Adrenal gland (tissue), 12 donors: ENCODE measurements around the gene TUBB2B. TPM values are rescaled to one million over a fixed set of nuclear protein-coding genes. Genes with fewer than 3 reads are reported as not detected.
A peak's percentile ranks its signal among the peaks of the same experiment; 100 is the strongest.

Experiments used
- DNase-seq, 7 donors: peaks; one replicate each; pipeline ENCODE4 v3.0.0-alpha.2; 2019 to 2020
- H3K27ac ChIP-seq, 5 donors: fragments of 200-600 bp; sonication (generic) in 4 of 5; 1 replicate in 3 of 5; 2 replicates in 2 of 5; pipeline versions ENCODE4 v1.5.1 to v1.8.0; 2016 to 2020; ENCODE audit warnings: mild to moderate bottlenecking in 1 of 5
- H3K27me3 ChIP-seq: fragments of 200-600 bp; 2 replicates; pipeline ENCODE4 v1.8.0; 2021
- H3K36me3 ChIP-seq, 2 donors: fragments of 200-600 bp; replicated peaks in 1 of 2; 1 replicate in 1 of 2; 2 replicates in 1 of 2; pipeline versions ENCODE4 v1.5.1 to v1.8.0; 2018 to 2022
- H3K4me1 ChIP-seq, 2 donors: fragments of 200-600 bp; replicated peaks in 1 of 2; 1 replicate in 1 of 2; 2 replicates in 1 of 2; pipeline versions ENCODE4 v1.5.1 to v1.8.0; 2018 to 2021
- H3K4me3 ChIP-seq, 4 donors: fragments of 200-600 bp; sonication (generic) in 3 of 4; one replicate each; pipeline ENCODE4 v1.5.1; 2016 to 2018
- H3K9me3 ChIP-seq, 3 donors: fragments of 200-600 bp; sonication (generic) in 1 of 3; replicated peaks in 1 of 3; 1 replicate in 2 of 3; 2 replicates in 1 of 3; pipeline versions ENCODE4 v1.5.1 to v1.8.0; 2016 to 2021
- CTCF ChIP-seq, 6 experiments: fragments of 450-650 bp in 4 of 6; fragments of 200-600 bp in 2 of 6; sonication (generic) in 1 of 6; IDR thresholded peaks; 1 replicate in 5 of 6; 2 replicates in 1 of 6; pipeline versions ENCODE4 v1.5.1 to v1.8.0; 2016 to 2021; ENCODE audit warnings: antibody characterized with exemption in 6 of 6, mild to moderate bottlenecking in 2 of 6, moderate library complexity in 1 of 6
- POLR2A ChIP-seq, 2 donors: fragments of 450-650 bp; IDR thresholded peaks; one replicate each; pipeline ENCODE4 v1.6.1; 2017; ENCODE audit warnings: antibody characterized with exemption in 2 of 2, mild to moderate bottlenecking in 2 of 2, moderate library complexity in 1 of 2
- WGBS, 4 donors: extraction: QIAGEN DNeasy Blood & Tissue Kit in 2 of 4; methylation state at CpG; one replicate each; pipeline versions ENCODE4 v1.1.5 to v1.1.7; 2013 to 2017; 5-methylcytosine and 5-hydroxymethylcytosine counted together
- intact Hi-C, 2 donors: fragments of 100-400 bp; cut with DNase I; formaldehyde crosslinking; loops; one replicate each; pipeline versions ENCODE4 v1.14.1 to v1.15.0; 2022 to 2023
- polyA plus RNA-seq, 3 donors: library from polyadenylated mRNA; stranded (reverse); fragments of 200-250 nt in 2 of 3; fragments of 350-450 nt in 1 of 3; fragmentation: Illumina TruSeq in 1 of 3; extraction: RNeasy Lipid Tissue Mini Kit (QIAGEN cat#74804) in 1 of 3; gene quantifications; one replicate each; pipeline ENCODE4 v1.2.3, GENCODE V29; 2013 to 2014
- total RNA-seq, 9 donors: library from RNA; depleted of rRNA in 4 of 9; stranded (reverse); fragments of >200 nt in 4 of 9; fragments of 120-200 nt in 1 of 9; fragmentation: NEBNext Ultra II Directional in 1 of 9; extraction: Animal tissue kit (Norgen Biotek cat#: 25700) in 1 of 9; gene quantifications; one replicate each; pipeline versions ENCODE4 v1.1.0 to v1.2.4, GENCODE V29; 2013 to 2023
- donor health status: healthy with polysubstance abuse.
- donor health status: Bipolar disorder and iron deficiency.
- donor health status: DM: yes; HTN: yes; CAD: no.
- donor health status: DM: no; HTN: no; CAD: no.
- donor health status: DM: no; HTN: no; CAD: no.
- donor health status: DM: yes; HTN: yes; CAD: no.

TUBB2B gene
- total and polyA plus RNA-seq, 12 donors: 0.98 to 37.3 (median 2.1) TPM; not detected in 1

- Histone ChIP-seq H3K4me3 (peak overlapping the region in 2 of 4 donors; percentile 43 to 87), H3K27ac (peak overlapping the region in 2 of 5 donors; percentile 66 to 82), H3K36me3 (no peaks in the 10 kb centered on the region), H3K4me1 (peaks cover 14 to 48% of the 10 kb centered on the region in 2 donors), H3K27me3 (peaks cover 48% of the 10 kb centered on the region), H3K9me3 (no peaks in the 10 kb centered on the region)
- WGBS, 4 donors: 5 to 8% (median 6%) methylated on average over 11 of the region's 11 CpGs
- DNase-seq: peak in 1 of 7 donors; percentile 10
- no peak for TF ChIP-seq CTCF (IDR thresholded peaks at IDR 0.05)
- TF ChIP-seq POLR2A (IDR thresholded peaks at IDR 0.05): no peak
- intact Hi-C loops: no loop called here
Measured at GRCh38 chr6:3230900-3231246, 3.4 kb upstream of the TUBB2B start.

- Histone ChIP-seq H3K27ac (no peak overlapping the region), H3K27me3 (peaks cover 46% of the 10 kb centered on the region), H3K9me3 (no peaks in the 10 kb centered on the region), H3K36me3 (no peaks in the 10 kb centered on the region), H3K4me3 (no peak overlapping the region), H3K4me1 (peaks cover 14 to 48% of the 10 kb centered on the region in 2 donors)
- no peak for DNase-seq
- intact Hi-C loops: no loop called here
- TF ChIP-seq CTCF (IDR thresholded peaks at IDR 0.05): no peak
- TF ChIP-seq POLR2A (IDR thresholded peaks at IDR 0.05): no peak
- 35 to 46% (median 41%) methylated on average over 11 of the region's 11 CpGs for WGBS, 4 donors
Measured at GRCh38 chr6:3230256-3230882, 2.9 kb upstream of the TUBB2B start.

DNA sequence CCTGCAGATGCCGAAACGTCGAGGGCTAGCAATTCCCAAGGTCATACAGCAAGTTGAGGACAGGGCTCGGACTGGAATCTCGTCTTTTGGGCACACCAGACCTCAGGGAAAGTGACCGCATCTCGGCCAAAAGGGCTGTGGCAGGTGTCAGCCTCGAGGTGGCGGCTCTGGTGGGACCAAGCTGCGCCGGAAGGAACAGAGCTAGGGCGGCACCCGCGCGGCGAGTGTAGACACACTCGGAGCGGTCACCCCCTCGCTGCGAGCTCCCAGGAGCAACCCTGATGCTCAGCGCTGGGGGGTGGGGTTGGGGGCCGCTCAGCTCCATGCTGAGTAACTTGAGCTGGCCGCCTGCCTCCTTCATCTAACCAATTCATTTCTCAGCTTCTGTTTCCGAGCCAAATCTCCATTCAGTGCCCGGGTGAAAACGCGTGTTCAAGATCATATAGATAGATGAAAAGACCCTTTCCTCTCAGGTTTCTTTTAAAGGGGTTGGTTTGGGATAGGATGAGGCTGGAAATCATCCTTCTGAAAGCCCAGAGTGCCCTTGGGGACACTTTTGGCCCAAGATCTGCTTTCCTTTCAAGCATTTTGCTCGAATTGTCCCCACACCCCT lies 2.2 kb upstream of the TUBB2B start:
- Histone ChIP-seq H3K9me3 (no peaks in the 10 kb centered on the region), H3K27ac (no peak overlapping the region), H3K27me3 (peaks cover 41% of the 10 kb centered on the region), H3K36me3 (no peaks in the 10 kb centered on the region), H3K4me3 (peak overlapping the region in 1 of 4 donors; percentile 45), H3K4me1 (peaks cover 14 to 48% of the 10 kb centered on the region in 2 donors)
- TF ChIP-seq POLR2A (IDR thresholded peaks at IDR 0.05): no peak
- no peak for TF ChIP-seq CTCF (IDR thresholded peaks at IDR 0.05)
- intact Hi-C loops: no loop called here
- 6 to 21% (median 15%) methylated on average over 15 to 28 of the region's 28 CpGs for WGBS, 4 donors
- peak in 1 of 7 donors; percentile 1 for DNase-seq

DNA sequence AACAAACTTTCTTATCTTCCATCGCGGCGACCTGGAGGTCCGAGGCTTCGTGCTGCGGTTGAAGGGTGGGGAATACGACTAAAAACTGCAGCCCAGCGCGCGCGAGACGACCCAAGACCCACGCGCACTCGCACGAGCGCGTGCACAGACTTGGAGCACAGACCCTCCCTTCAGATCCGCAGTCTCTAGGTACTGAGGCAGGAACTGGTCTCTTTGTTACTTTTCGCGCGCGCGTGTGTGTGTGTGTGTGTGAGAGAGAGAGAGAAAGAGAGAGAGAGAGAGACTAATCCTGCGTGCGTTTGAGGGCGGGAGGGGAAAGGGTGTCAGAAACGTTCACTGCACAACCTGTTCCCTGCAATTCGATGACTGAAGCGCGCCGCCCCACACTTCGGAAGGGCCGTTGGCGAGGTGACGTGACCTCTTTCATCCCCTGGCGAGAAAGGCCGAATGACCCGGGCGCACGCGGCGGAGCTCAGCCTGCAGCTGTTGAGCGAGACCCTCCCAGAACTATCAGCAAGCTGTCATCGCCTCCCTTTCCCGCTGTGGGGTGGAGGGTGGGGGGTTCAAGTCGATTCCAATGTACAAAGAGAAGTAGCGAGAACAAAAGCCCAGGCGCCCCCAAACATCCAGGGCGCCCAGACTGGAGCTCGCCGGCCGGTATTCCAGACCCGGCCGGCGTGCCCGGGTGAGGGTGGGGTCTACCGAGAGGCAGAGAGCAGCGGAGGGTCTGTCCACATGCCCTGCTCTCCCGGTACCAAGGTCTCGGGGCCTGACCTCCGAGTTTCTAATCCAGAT lies 1.5 kb upstream of the TUBB2B start:
- intact Hi-C loops: no loop called here
- Histone ChIP-seq H3K4me1 (peaks cover 14 to 48% of the 10 kb centered on the region in 2 donors), H3K4me3 (peak overlapping the region in 1 of 4 donors; percentile 45), H3K27me3 (peaks cover 41% of the 10 kb centered on the region), H3K27ac (no peak overlapping the region), H3K36me3 (no peaks in the 10 kb centered on the region), H3K9me3 (no peaks in the 10 kb centered on the region)
- DNase-seq: no peak
- TF ChIP-seq POLR2A (IDR thresholded peaks at IDR 0.05): no peak
- TF ChIP-seq CTCF (IDR thresholded peaks at IDR 0.05): no peak
- 6 to 10% (median 6%) methylated on average over 26 to 62 of the region's 62 CpGs for WGBS, 4 donors
